ENCODE data around the gene EMX2. TPM values are rescaled to one million over a fixed set of nuclear protein-coding genes. Genes with fewer than 3 reads are reported as not detected.

Gene EMX2
- not detected in 2 replicates for total RNA-seq

GRCh38 chr10:117542706-117543224, at the start of gene EMX2:
Gene EMX2, plus strand, starts transcription at chr10:117542746. Its CDS starts 522 bp downstream, at chr10:117543268.

Other genes with a start within 250 kb of the EMX2 start
- gene PDZD8, start 167.3 kb upstream of the EMX2 start, total RNA-seq: 6.9 and 8.7 TPM in 2 replicates